Bronchial epithelial cell (primary cell): ENCODE results near the gene SCARF1. TPM values are rescaled to one million over a fixed set of nuclear protein-coding genes. Genes with fewer than 3 reads are reported as not detected.

Experiments
- DNase-seq: peaks from one replicate; pipeline ENCODE4 v3.0.0-alpha.2; 2010; ENCODE audit warnings: low read depth
- FAIRE-seq: peaks from 2 replicates; lab custom pipeline; 2011; peaks lifted over from hg19 to GRCh38; lab: Jason Lieb, UNC
- H3K27me3 ChIP-seq: 2 replicates; pipeline ENCODE4 v1.5.1; 2011; ENCODE audit warnings: low read length; ENCODE audit not compliant: control insufficient read depth, insufficient read depth
- H3K36me3 ChIP-seq: 2 replicates; pipeline ENCODE4 v1.5.1; 2011; ENCODE audit warnings: low read length; ENCODE audit not compliant: control insufficient read depth, insufficient read depth
- H3K4me3 ChIP-seq: 2 replicates; pipeline ENCODE4 v1.5.1; 2011; ENCODE audit warnings: mild to moderate bottlenecking, low read depth, low read length, control low read depth
- CTCF ChIP-seq: IDR thresholded peaks from 2 replicates; pipeline ENCODE4 v1.5.1; 2011; ENCODE audit warnings: mild to moderate bottlenecking, moderate library complexity, low read length, control low read depth, inconsistent platforms; ENCODE audit not compliant: insufficient read depth, severe bottlenecking
- total RNA-seq: library from RNA; depleted of rRNA; stranded (reverse); fragments of >200 nt; gene quantifications from 2 replicates; pipeline ENCODE4 v1.2.1, GENCODE V29; 2014

Gene SCARF1
- total RNA-seq, 1 donor from 2014 or later: 0.53 TPM

- Histone ChIP-seq H3K36me3 (peaks cover 2% of the 10 kb centered on the region), H3K27me3 (no peaks in the 10 kb centered on the region), H3K4me3 (no peak overlapping the region)
- TF ChIP-seq CTCF: no peak
- FAIRE-seq (no peak), DNase-seq (no peak)
Measured at GRCh38 chr17:1630662-1631061, 14.9 kb downstream of the SCARF1 start.

DNA sequence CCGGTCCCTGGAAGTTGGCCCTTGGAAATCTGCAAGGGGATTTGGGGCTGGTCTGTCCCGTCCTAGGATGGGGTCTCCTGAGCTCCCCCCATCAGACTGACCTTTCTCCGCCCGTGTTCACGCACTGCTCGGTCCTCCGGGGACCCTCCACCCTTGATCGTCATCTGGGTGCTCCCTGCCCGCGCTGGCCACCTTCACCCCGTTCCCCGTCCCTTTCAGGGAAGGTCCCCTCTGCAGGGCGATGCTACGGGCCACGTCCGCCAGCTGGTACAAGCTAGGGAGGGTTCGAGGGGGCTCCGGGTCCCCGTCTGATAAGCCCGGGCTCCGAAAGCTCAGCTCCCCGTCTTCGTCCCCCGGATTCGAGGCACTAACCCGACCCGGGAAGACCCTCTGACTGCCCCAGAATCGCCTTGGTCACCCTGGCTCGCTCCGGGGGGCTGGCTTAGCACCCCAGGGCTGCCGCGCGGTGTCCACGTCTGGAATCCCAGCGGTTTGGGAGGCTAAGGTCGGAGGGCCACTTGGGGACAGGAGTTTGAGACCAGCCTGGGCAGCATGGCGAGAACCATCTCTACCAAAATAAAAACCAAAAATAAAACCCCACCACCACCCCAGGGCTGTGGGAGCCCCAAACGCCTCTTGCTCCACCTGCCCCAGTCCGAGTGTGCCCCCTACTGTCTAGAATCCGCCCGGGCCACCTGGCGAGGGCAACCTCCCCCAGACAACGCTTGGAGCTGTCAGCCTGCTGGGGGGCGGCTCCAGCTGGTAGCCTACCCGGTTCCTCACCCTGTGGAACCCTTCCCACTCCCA is 15.8 kb downstream of the SCARF1 start:
- Histone ChIP-seq H3K4me3 (peak overlapping the region; percentile 97), H3K27me3 (no peaks in the 10 kb centered on the region), H3K36me3 (peaks cover 6% of the 10 kb centered on the region)
- DNase-seq (peak; percentile 49), FAIRE-seq (no peak)
- TF ChIP-seq CTCF: peak; percentile 86

DNA sequence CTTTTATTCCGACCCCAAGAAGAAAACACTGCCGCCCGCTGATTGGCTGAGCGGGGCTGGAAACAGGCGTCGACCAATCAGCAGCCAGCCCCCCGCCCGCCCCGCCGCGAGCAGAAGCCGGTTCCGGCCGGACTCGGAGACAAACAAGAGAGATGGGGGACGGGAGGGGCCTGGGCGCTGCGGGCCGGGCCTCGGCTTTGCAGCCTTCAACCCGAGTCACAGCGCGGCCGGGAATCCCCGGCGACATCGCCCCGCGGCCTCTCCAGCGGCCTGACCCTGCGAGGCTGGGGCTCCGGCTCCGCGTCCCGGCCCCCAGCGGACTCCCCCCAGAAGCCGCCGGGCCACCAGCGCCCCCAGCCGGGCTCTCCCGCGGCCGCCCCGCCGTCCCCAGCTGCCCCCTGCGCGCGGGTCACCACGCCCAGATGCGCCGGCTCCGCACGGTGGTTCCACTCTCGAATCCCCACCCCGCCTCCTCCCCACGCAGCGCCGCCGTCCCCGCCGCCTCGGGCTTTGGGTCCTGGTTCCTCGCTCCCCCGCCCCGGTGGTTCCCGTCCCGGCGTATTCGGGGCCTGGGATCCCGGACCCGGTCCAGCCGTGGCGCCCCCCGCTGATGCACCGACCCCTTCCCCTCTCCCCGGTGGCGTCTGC is 16.6 kb downstream of the SCARF1 start:
- TF ChIP-seq CTCF: peak; percentile 9
- no peaks in the 10 kb centered on the region for H3K27me3 ChIP-seq
- DNase-seq: peak; percentile 70
- H3K4me3 ChIP-seq: peak overlapping the region; percentile 97
- FAIRE-seq: no peak
- H3K36me3 ChIP-seq: peaks cover 6% of the 10 kb centered on the region

GRCh38 chr17:1627982-1628855 is 17.3 kb downstream of the SCARF1 start, which contains the start of gene SLC43A2:
TSS of gene SLC43A2 (minus strand) at chr17:1628834. CDS start at chr17:1627874, 960 bp downstream.
- no peak for TF ChIP-seq CTCF
- peak; percentile 52 for DNase-seq
- H3K36me3 ChIP-seq: peaks cover 6% of the 10 kb centered on the region
- peak within 1 kb of the TSS; percentile 97 for H3K4me3 ChIP-seq
- H3K27me3 ChIP-seq: no peaks in the 10 kb centered on the region
- FAIRE-seq: no peak

DNA sequence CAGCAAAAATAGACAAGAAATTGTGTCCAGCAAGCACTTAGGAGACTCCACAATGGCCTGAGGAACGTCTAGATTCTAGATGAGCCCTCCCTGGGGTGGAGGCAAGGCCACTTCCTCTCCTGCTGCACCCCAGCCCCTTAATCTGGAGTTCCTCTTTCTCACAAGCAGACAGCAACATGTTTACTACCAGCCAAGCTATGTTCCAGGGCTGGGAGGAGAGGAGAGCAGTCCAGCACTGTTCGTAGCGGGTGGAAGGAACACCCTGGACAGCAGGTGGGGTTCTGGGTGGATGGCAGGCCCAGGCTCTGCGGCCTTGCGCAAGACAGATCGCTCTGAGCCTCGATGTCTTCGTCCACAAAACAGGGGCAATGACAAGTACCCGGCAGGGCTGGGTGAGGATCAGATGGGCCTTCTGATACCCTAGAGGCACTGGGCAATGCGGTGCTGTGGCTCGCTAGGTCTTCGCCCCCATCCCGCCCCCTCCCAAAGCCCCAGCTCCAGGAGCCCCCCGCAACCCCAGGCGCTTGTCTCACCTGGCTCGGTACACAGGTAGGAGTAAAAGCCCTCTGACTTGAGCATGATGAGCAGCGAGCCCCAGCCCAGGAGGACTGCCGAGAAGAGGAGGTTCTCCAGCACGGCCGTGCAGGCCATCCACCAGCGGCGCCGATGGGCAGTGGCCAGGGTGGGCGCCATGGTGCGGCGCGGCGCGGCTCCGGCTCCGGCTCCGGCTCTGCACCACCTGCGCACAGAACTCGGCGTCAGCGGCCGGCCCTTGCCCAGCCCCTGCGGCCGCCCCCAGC is 18.1 kb downstream of the SCARF1 start:
- H3K36me3 ChIP-seq: peaks cover 7% of the 10 kb centered on the region
- no peak for DNase-seq
- no peaks in the 10 kb centered on the region for H3K27me3 ChIP-seq
- H3K4me3 ChIP-seq: peak overlapping the region; percentile 97
- FAIRE-seq: no peak
- no peak for TF ChIP-seq CTCF
